ENCODE measurements around the gene ST3GAL5. TPM values are rescaled to one million over a fixed set of nuclear protein-coding genes. Genes with fewer than 3 reads are reported as not detected.

ST3GAL5 gene
- total and polyA plus RNA-seq, 2 of the 8 experiments (the other 6 are each of a cell fraction or from before 2014, with no cell fraction given): 1.9 to 4.5 TPM

DNA sequence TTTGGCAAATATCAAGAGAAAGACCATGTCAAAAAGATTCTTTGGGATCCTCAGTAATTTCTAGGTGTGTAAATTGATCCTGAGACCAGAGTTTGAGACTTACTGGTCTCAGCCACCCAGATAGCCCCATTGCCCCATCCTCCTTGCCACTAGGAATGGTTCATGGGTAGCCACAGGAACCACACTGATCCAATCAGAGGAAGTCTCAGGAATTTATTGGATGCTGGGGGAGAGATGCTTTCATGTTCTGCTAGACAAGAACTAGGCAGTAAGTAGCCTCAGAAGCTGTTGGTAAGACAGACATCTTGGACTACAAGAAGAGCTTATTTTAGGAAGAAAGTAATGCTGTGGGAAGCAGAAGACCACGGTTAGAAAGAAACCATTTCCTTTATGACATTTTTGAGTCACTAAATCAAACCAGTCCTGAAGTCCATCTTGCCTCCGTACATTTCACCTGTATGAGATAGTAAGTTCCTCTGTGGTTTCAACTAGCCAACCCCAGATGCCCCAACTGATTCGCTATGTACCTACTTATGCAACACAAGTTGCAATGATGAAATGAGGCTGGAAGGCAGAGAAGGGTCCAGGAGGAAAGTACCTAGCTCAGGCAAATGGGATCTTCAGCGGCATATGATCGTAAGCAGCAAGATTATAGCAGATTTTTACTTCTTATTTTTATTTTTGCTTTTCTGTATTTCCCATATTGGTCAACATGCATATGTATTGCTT is 3.6 kb upstream of the ST3GAL5 start (continued):
- TF ChIP-seq TAF7 (optimal IDR thresholded peaks at IDR 0.05; ENCODE audit: borderline replicate concordance, low read depth, low read length): no peak

Data from H1 (cell line).